ENCODE data around the gene SPRTN.

GRCh38 chr1:231337472-231338269 lies 422 bp upstream of the SPRTN start, which contains the start of gene EXOC8:
- TF ChIP-seq POLR2A (IDR thresholded peaks at IDR 0.05) (peak in 2 of 4 donors; percentile 24 to 52), CTCF (IDR thresholded peaks at IDR 0.05) (peak in 1 of 7 experiments; percentile 24)

Measured in stomach (tissue), 4 donors.